ENCODE results near the gene NAPEPLD. TPM values are rescaled to one million over a fixed set of nuclear protein-coding genes. Genes with fewer than 3 reads are reported as not detected.

The NAPEPLD gene
- total RNA-seq, 1 experiment from 2014 or later = 19.2 TPM

- POLR2A ChIA-PET = interaction anchor here (0.8 kb wide), 1 partner anchor 251 kb away, joined by 3 read pairs; no protein-coding TSS in a partner anchor
Observed at GRCh38 chr7:103132995-103133688, 15.8 kb downstream of the NAPEPLD start.

DNA sequence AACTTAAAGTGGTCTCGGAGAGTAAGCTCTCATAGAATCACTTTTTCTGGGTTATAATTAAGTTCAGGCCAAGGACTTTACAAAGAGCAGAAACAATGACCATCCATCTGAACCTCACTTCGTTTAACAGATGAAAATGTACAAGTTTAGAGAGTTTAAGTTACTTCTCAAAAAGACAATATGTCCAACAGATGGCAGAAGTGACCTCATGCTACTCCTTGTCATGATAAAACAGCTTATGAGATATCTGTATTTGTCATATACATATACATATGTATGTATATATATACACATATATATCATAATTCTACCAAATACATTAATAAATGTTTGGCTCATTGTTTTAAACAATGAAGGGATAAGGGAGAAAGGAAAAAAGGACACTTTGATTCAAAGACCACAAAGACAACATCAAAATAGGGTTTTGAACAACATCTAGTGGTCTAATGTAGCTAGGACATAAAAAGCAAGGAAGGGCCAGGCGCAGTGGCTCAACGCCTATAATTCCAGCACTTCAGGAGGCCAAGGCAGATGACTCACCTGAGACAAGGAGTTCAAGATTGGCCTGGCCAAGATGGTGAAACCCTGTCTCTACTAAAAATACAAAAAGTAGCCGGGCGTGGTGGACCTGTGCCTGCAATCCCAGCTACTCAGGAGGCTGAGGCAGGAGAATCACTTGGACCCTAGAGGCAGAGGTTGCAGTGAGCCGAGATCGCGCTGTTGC lies 17.8 kb downstream of the NAPEPLD start:
- in situ Hi-C loops (cut with HindIII; ENCODE audit: low pct_unique_long_range_greater_than_20kb, low sequenced_read_pairs) (no loop called here), intact Hi-C loops (cut with micrococcal nuclease; ENCODE audit: unreplicated experiment) (no loop called here)
- no peak overlapping the region for H3K27ac ChIP-seq (ENCODE audit: low read length)
- DNase-seq (ENCODE audit: low read depth, low spot score) = no peak
- POLR2A ChIA-PET = interaction anchor here (0.5 kb wide), 1 partner anchor 12 kb away, joined by 3 read pairs; no protein-coding TSS in a partner anchor
- H3K4me1 ChIP-seq (ENCODE audit: control insufficient read depth, insufficient read depth, low read length) = peaks cover 29% of the 10 kb centered on the region; the same call in 1 of the 2 replicates
- no peaks in the 10 kb centered on the region for H3K9me3 ChIP-seq (ENCODE audit: control insufficient read depth, insufficient read depth, low read depth, low read length)
- TF ChIP-seq, protein P1, sequence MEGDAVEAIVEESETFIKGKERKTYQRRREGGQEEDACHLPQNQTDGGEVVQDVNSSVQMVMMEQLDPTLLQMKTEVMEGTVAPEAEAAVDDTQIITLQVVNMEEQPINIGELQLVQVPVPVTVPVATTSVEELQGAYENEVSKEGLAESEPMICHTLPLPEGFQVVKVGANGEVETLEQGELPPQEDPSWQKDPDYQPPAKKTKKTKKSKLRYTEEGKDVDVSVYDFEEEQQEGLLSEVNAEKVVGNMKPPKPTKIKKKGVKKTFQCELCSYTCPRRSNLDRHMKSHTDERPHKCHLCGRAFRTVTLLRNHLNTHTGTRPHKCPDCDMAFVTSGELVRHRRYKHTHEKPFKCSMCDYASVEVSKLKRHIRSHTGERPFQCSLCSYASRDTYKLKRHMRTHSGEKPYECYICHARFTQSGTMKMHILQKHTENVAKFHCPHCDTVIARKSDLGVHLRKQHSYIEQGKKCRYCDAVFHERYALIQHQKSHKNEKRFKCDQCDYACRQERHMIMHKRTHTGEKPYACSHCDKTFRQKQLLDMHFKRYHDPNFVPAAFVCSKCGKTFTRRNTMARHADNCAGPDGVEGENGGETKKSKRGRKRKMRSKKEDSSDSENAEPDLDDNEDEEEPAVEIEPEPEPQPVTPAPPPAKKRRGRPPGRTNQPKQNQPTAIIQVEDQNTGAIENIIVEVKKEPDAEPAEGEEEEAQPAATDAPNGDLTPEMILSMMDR (IDR thresholded peaks at IDR 0.05) = no peak
- TF ChIP-seq SIN3A (IDR thresholded peaks at IDR 0.05; ENCODE audit: borderline replicate concordance, insufficient read depth, low read depth, low read length) (no peak), TCF7L2 (IDR thresholded peaks at IDR 0.05; ENCODE audit: low read depth, low read length) (no peak), POLR2AphosphoS5 (IDR thresholded peaks at IDR 0.05; ENCODE audit: low read depth, low read length) (no peak), REST (IDR thresholded peaks at IDR 0.05; ENCODE audit: insufficient read depth in 1 of 2, low read depth in 2 of 2, low read length in 1 of 2) (no peak)
- ATAC-seq = no peak
- no peaks in the 10 kb centered on the region for H3K36me3 ChIP-seq (ENCODE audit: control insufficient read depth, insufficient read depth, low read length)
- no peaks in the 10 kb centered on the region for H3K27me3 ChIP-seq (ENCODE audit: control insufficient read depth, insufficient read depth, low read length)
- no TSS peak for BruUV-seq (replicated peaks)
- CTCF ChIA-PET = no interaction called here
- no peak overlapping the region for H3K4me3 ChIP-seq (ENCODE audit: low read depth in 2 of 2, low read length in 2 of 2)

More at GRCh38 chr7:103132995-103133688, 15.8 kb downstream of the NAPEPLD start:
- no TSS peak for BruUV-seq (replicated peaks)
- ATAC-seq (no peak), DNase-seq (ENCODE audit: low read depth, low spot score) (no peak)
- CTCF ChIA-PET = no interaction called here
- Histone ChIP-seq H3K36me3 (ENCODE audit: control insufficient read depth, insufficient read depth, low read length) (no peaks in the 10 kb centered on the region), H3K4me1 (ENCODE audit: control insufficient read depth, insufficient read depth, low read length) (peaks cover 29% of the 10 kb centered on the region; the same call in 1 of the 2 replicates), H3K9me3 (ENCODE audit: control insufficient read depth, insufficient read depth, low read depth, low read length) (no peaks in the 10 kb centered on the region), H3K27ac (ENCODE audit: low read length) (peak overlapping the region; percentile 18; the same call in 1 of the 2 replicates), H3K27me3 (ENCODE audit: control insufficient read depth, insufficient read depth, low read length) (no peaks in the 10 kb centered on the region), H3K4me3 (ENCODE audit: low read depth in 2 of 2, low read length in 2 of 2) (no peak overlapping the region)
- no peak for TF ChIP-seq POLR2AphosphoS5 (IDR thresholded peaks at IDR 0.05; ENCODE audit: low read depth, low read length)
- no peak for TF ChIP-seq TCF7L2 (IDR thresholded peaks at IDR 0.05; ENCODE audit: low read depth, low read length)
- TF ChIP-seq, protein P1 (IDR thresholded peaks at IDR 0.05) = no peak
- TF ChIP-seq SIN3A (IDR thresholded peaks at IDR 0.05; ENCODE audit: borderline replicate concordance, insufficient read depth, low read depth, low read length) = no peak
- no peak for TF ChIP-seq REST (IDR thresholded peaks at IDR 0.05; ENCODE audit: insufficient read depth in 1 of 2, low read depth in 2 of 2, low read length in 1 of 2)
- in situ Hi-C loops (cut with HindIII; ENCODE audit: low pct_unique_long_range_greater_than_20kb, low sequenced_read_pairs) (no loop called here), intact Hi-C loops (cut with micrococcal nuclease; ENCODE audit: unreplicated experiment) (no loop called here)
